Esophagus squamous epithelium (tissue), 4 donors: ENCODE results near the gene NOTCH4.

Source experiments
- POLR2A ChIP-seq, 4 donors: fragments of 450-650 bp; IDR thresholded peaks; one replicate each; pipeline ENCODE4 v1.6.1; 2017; ENCODE audit warnings: antibody characterized with exemption in 4 of 4, mild to moderate bottlenecking in 4 of 4, moderate library complexity in 3 of 4
- TF ChIP-seq, protein P1 (sequence below), 6 experiments: fragments of 450-650 bp in 4 of 6; fragments of 200-600 bp in 2 of 6; sonication (generic) in 2 of 6; IDR thresholded peaks; one replicate each; pipeline ENCODE4 v1.5.1; 2016 to 2019; ENCODE audit warnings: antibody characterized with exemption in 6 of 6, mild to moderate bottlenecking in 4 of 6, moderate library complexity in 4 of 6

DNA sequence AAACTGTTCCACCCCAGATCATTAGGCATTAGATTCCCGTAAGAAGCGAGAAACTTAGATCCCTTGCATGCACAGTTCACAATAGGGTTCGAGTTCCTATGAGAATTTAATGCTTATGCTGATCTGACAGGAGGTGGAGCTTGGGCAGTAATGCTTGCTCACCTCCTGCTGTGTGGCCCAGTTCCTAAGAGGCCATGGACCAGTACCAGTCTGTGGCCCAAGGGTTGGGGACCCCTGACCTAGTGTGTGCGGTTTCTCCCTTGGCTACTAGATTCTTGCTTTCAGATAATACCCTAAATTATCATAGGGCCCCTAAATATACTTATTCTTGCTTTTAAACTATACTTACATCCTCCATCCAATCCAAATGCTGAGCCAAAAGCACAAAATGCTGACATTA lies 29.5 kb downstream of the NOTCH4 start:
- TF ChIP-seq, protein P1, sequence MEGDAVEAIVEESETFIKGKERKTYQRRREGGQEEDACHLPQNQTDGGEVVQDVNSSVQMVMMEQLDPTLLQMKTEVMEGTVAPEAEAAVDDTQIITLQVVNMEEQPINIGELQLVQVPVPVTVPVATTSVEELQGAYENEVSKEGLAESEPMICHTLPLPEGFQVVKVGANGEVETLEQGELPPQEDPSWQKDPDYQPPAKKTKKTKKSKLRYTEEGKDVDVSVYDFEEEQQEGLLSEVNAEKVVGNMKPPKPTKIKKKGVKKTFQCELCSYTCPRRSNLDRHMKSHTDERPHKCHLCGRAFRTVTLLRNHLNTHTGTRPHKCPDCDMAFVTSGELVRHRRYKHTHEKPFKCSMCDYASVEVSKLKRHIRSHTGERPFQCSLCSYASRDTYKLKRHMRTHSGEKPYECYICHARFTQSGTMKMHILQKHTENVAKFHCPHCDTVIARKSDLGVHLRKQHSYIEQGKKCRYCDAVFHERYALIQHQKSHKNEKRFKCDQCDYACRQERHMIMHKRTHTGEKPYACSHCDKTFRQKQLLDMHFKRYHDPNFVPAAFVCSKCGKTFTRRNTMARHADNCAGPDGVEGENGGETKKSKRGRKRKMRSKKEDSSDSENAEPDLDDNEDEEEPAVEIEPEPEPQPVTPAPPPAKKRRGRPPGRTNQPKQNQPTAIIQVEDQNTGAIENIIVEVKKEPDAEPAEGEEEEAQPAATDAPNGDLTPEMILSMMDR (IDR thresholded peaks at IDR 0.05): no peak
- no peak for TF ChIP-seq POLR2A (IDR thresholded peaks at IDR 0.05)
